ENCODE results near the gene KCNC1.

Gene KCNC1

DNA sequence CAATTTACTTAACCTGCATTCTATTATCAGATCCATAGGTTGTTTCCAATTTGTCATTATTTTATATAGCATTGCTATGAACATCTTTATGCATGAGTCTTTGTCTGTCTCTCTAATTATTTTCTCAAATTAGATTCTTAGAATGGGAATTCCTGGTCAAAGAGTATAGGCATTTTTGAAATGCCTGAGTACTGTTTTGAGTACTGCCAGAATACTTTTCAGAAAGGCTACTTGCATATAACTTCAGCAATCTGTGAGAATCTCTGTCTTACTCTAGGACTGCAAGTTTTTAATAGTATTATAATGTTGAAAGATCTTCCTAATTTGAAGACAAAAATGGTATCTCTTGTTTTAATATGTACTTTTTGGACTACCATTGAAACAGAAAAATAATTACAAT, 56.6 kb downstream of the KCNC1 start:
- H3K9me3 Mint-ChIP-seq = no peaks in the 10 kb centered on the region
- no peaks in the 10 kb centered on the region for H3K27me3 Mint-ChIP-seq (ENCODE audit: low read depth)
- H3K4me1 Mint-ChIP-seq = no peaks in the 10 kb centered on the region
- H3K27ac Mint-ChIP-seq = no peak overlapping the region
- H3K36me3 Mint-ChIP-seq (ENCODE audit: low read depth) = no peaks in the 10 kb centered on the region
- TF ChIP-seq CTCF (IDR thresholded peaks at IDR 0.05; ENCODE audit: unreplicated experiment in 3 of 3) = no peak
- H3K4me3 Mint-ChIP-seq = no peak overlapping the region

DNA sequence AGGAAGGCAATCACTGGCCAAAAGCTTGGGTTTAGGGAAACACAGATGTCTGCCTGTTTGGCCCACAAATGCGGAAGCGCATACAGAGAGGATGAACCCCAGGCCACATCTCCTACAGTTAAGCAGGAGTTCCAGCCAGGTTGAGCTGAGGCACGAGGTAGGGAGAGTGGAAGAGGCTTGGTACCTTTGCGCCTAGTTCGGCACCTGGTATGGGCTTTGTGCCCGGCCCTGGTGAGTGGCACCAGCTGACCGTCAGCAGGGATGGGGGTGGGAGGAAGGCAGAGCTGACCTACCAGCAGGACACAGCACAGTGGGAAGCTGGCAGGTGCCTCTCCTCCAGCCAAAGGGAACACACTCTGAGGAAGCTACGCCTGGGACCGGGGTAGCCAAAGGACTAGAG, 57.6 kb downstream of the KCNC1 start:
- H3K27me3 Mint-ChIP-seq (ENCODE audit: low read depth) = no peaks in the 10 kb centered on the region

DNA sequence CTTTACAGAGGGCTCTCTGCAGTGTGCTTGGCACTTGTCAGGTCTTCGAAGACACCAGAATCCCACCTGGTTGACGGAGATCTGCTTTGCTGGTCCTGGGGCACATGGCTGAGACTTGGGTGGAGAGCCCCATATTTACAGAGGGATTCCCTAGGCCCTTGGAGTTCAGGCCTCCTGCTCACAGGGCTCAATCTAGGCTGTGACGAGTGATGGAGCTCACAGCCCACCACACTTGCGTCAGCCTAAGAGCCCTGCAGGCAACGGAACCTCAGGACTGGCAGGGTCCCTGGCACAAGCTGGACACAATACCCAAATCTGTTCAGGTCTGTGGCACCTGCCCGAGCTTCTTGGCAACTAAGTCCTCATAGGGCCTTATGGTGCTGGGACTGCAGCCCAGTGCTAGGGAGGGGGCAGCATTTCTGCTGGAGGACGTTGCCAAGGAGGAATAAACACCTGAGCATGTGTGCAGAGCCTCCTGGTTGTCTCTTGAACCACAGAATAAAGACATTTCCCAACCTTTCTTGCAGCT, 59.1 kb downstream of the KCNC1 start:
- Mint-ChIP-seq H3K27ac (no peak overlapping the region), H3K4me3 (no peak overlapping the region), H3K36me3 (ENCODE audit: low read depth) (no peaks in the 10 kb centered on the region), H3K9me3 (no peaks in the 10 kb centered on the region), H3K4me1 (no peaks in the 10 kb centered on the region), H3K27me3 (ENCODE audit: low read depth) (no peaks in the 10 kb centered on the region)
- no peak for TF ChIP-seq CTCF (IDR thresholded peaks at IDR 0.05; ENCODE audit: unreplicated experiment in 3 of 3)

More for the DNA sequence above, 57.6 kb downstream of the KCNC1 start:
- no peak overlapping the region for H3K27ac Mint-ChIP-seq
- H3K4me3 Mint-ChIP-seq = no peak overlapping the region
- TF ChIP-seq CTCF (IDR thresholded peaks at IDR 0.05; ENCODE audit: unreplicated experiment in 3 of 3) = no peak
- no peaks in the 10 kb centered on the region for H3K36me3 Mint-ChIP-seq (ENCODE audit: low read depth)
- H3K4me1 Mint-ChIP-seq = no peaks in the 10 kb centered on the region
- H3K9me3 Mint-ChIP-seq = no peaks in the 10 kb centered on the region

DNA sequence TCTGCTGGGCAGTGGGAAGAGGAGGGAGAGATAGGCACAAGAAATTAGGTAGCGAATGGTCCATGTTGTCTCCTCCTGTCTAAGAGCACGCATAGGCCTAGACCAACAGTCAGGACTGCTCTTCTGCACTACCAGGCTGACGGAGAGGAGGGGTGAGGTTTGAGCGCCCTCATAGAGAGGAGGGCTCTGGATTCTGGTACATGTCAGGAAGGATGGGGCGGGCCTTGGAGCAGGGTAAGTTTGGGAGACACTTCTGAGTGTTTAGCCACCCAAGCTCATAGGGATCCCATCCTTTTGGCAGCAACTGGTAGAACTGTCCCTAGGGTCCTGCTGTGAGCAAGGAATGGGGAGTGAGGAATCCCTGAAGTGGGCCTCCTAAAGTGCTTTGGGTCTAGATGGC, 60.4 kb downstream of the KCNC1 start:
- Mint-ChIP-seq H3K27ac (no peak overlapping the region), H3K4me1 (no peaks in the 10 kb centered on the region), H3K4me3 (no peak overlapping the region), H3K27me3 (ENCODE audit: low read depth) (no peaks in the 10 kb centered on the region), H3K9me3 (no peaks in the 10 kb centered on the region), H3K36me3 (ENCODE audit: low read depth) (no peaks in the 10 kb centered on the region)
- no peak for TF ChIP-seq CTCF (IDR thresholded peaks at IDR 0.05; ENCODE audit: unreplicated experiment in 3 of 3)

- Mint-ChIP-seq H3K4me3 (no peak overlapping the region), H3K4me1 (no peaks in the 10 kb centered on the region)
- no peak for TF ChIP-seq CTCF (IDR thresholded peaks at IDR 0.05; ENCODE audit: unreplicated experiment in 3 of 3)
These were observed 61.6 kb downstream of the KCNC1 start for GRCh38 chr11:17796154-17796553.

DNA sequence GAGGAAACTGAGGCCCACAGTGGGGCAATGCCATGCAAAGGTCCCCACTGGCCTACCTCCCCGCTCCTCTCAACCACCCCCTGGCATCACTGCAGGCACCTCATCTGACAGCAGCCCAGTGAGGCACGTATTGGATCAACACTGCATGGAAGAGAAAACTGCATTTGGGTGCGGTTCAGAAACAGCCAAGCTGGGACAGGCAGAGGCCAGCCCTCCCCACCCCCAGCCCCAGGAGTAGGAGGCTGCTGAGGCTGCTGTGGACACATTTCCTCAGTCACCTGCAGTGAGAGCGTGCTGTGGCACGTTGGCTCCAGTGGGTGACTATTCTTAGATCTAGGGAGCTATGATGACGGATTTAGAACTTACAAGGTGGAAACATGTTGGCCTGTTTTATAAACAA, 63.7 kb downstream of the KCNC1 start:
- no peaks in the 10 kb centered on the region for H3K36me3 Mint-ChIP-seq (ENCODE audit: low read depth)
- TF ChIP-seq CTCF (IDR thresholded peaks at IDR 0.05; ENCODE audit: unreplicated experiment in 3 of 3) = no peak
- no peaks in the 10 kb centered on the region for H3K4me1 Mint-ChIP-seq
- peaks cover 4% of the 10 kb centered on the region for H3K27me3 Mint-ChIP-seq (ENCODE audit: low read depth)
- H3K27ac Mint-ChIP-seq = no peak overlapping the region
- no peaks in the 10 kb centered on the region for H3K9me3 Mint-ChIP-seq
- no peak overlapping the region for H3K4me3 Mint-ChIP-seq

More at GRCh38 chr11:17796154-17796553, 61.6 kb downstream of the KCNC1 start:
- Mint-ChIP-seq H3K27me3 (ENCODE audit: low read depth) (peaks cover 4% of the 10 kb centered on the region), H3K36me3 (ENCODE audit: low read depth) (no peaks in the 10 kb centered on the region), H3K9me3 (no peaks in the 10 kb centered on the region), H3K27ac (no peak overlapping the region)

All from nephron (organoid).